Activated CD4-positive, CD25-positive, alpha-beta regulatory T cell treated with anti-CD3 and anti-CD28 coated beads, Interleukin-2, amount 50 U/mL, for 16 hours (primary cell): ENCODE results near the gene ASIC2.

Experiments
- DNase-seq: peaks from one replicate; pipeline ENCODE4 v3.0.0-alpha.2; 2020; ENCODE audit warnings: low read depth, low spot score

Gene ASIC2

DNA sequence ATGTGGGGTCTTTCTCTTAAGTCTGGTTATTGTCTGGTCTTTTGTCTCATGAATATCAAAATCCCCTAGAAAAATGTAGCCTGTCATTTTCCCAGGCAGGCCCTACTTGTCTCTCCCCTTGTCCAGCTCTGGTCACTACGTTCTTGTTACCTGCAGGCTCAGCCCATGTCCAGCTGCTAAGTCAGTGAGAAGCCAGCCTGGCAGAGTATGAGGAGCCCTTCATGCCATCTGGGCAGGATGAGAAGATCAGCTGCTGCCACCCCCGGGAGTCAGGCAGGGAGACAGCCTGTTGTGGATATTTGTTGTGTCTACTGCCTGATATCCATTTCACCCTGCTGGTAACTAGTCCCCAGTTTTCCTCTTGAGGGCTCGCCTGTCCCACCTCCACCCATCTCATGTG, 88.9 kb downstream of the ASIC2 start:
- DNase-seq = no peak

DNA sequence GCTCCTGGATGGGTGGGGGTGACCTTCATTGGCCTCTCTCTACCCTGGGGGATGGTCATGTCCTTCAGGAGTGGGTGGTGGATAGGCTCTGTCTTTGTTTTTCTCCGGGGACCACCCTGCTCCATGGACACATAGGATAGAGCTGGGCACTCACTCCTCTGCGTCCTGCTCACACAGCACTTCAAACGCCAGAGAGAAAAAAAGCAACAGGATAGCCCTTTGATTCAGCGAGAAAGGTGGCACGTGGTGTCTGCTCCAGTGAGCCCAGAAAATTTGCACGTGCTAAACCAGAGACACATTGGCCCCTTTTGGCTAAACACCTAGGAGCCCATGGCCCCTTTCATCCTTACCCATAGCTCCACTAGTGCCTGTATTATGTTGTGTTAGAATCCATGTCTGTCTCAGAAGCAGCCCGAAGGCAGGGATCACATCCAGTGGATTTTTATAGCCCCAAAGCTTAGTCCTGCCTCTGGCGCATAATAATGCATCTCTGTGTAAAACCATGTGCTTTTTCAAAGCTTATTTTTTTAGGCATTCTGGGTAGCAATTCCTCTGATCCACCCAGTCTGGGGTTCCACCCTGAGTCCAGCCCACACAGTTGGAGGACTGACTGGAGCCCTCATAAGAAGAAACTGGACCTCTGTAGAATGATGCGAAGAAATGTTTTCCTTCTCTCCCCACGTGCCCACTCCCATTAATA, 90.1 kb downstream of the ASIC2 start:
- DNase-seq = no peak

DNA sequence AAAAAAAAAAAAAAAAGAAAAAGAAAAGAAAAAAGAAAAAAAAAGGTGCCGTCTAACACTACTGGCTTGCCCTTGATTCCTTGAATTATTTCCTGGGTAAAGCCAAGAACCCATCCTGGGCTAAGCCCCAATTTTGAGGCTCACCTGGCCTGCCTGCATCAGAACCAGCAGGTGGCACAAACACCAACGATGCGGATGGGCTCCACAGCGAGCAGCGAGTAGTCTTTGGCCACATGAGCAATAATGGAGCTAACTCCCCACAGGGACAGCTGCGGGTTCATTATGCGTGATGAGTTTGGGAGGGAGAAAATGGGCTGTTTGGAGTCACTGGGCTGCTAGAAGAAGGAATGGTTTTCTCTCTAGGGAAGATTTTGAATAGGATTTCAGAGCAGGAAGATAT, 91.1 kb downstream of the ASIC2 start:
- DNase-seq = no peak

DNA sequence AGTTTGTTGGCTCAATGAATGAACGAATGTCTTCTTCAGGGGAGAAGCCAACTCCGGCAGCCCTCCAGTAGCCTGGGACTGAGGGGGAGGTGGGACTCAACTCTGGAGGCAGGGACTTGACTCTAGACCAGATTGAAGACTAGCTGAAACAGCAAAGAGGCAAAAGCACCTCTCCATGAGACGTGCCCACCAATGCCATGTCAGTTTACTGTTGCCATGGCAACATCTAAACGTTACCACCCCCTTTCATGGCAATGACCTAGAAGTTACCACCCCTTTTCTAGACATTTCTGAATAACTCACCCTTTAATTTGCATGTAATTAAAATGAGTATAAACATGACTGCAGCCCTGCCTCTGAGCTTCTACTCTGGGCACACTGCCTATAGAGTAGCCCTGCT, 91.8 kb downstream of the ASIC2 start:
- DNase-seq = no peak

DNA sequence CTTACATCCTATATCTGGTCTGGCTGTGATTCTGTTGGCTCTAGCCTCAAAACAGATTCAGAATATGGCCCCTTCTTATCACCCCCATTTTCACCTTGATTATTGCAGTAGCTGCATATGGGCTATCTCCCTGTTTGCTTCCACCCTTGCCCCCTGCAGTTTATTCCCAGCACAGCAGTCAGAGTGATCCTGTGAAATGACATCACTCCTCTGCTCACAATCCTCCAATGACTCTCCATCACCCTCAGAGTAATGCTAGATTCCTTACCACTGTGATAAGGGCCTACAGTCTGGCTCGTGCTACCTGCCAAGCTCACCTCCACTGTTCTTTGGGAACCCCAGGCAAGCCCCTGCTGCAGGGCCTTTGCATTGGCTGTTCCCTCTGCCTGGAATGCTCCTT, 92.5 kb downstream of the ASIC2 start:
- DNase-seq = no peak

DNA sequence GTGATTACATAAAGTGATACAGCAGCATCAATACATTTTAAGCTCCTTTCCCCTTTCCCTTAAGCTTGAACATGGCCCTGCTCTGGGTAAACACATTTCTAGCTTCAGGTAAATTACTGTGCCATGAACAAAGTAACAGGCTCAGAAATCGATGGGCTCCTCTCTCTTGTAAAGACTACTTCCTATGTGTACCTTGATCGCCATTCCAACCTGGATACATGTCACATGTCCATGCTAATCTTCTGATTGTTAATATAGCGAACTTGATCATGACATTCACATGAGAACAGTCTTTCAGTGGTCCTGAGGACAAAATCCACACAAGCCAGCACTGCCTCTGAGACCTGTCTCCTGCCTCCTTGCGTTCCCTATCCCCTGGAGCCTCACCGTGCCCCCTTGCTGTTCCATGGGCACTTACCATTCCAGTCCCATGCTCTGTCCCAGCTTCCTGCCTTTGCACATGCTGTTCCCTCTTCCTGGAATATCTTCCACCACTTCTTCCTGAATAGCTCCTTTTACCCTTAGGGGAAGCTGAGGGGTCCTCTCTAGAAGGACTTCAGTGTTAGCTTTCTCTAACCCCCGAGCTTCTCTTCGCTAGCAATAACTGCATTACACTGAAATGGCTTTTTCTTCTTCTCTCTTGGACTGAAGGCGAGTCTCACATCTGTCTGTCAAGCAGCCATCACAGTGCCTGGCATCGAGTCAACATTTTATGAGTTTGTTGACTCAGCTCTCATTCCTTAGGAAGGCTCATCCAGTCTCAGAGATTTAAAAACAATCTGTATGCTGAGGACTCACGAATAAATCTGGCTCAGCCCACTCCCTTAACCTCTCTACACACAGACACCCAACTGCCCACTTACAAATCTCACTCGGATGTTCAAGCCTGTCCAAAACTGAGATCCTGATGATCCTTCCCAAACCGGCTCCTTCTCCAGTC, 93.3 kb downstream of the ASIC2 start:
- no peak for DNase-seq

DNA sequence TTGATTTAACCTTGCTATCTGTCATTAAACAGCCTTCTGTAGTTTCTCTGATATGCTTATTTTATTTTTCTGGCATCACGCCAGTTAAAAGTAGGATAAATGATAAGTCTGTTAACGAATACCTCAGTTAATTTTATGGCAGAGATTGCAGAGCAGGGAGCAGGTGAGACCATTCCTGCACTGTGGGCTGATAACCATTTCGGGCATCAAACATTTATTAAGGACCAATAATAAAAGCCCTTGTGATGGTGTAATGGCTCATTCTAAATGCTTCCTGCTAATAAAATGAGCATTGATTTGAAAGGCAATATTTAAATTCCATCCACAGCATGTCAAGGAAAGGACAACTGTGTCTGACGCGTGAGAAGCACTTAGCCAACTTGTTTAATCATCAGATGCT, 94.1 kb downstream of the ASIC2 start:
- no peak for DNase-seq

DNA sequence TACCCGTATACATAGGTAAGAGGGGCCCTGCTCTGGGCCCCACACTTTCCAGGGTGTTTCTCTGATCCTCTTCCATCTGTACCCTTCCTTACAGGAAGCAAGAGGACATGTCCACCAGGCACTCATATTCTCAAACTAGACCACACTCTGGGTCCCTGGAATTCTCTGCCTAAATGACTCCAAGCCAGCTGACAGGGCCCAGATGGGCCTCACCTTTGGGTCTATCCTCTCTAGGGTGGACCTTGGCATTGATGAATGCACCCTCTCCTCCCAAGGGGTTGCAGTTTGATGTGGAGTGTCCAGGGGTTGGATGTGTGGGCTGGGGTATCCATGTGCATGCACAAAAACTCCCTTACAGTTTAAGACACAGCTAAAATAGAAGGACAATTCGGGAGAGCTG, 95.8 kb downstream of the ASIC2 start:
- no peak for DNase-seq

DNA sequence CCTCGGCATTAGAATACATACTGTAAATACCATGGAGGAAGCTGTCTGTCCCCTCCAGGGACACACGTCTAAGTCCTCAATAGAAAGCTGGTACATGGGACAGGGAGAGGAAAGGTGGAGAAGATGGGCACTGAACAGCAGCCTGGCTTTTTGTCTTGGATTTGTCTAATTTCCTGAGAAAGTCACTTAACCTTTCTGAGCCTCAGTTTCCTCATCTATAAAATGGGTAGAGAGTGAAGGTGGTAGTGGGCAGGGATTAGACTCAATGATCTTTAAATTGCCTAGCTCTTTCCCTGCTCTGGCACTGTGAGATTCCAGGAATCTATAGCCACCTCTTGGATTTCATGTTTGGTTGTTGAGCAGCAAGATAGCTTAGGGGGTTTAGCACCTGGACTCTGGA, 96.2 kb downstream of the ASIC2 start:
- no peak for DNase-seq

DNA sequence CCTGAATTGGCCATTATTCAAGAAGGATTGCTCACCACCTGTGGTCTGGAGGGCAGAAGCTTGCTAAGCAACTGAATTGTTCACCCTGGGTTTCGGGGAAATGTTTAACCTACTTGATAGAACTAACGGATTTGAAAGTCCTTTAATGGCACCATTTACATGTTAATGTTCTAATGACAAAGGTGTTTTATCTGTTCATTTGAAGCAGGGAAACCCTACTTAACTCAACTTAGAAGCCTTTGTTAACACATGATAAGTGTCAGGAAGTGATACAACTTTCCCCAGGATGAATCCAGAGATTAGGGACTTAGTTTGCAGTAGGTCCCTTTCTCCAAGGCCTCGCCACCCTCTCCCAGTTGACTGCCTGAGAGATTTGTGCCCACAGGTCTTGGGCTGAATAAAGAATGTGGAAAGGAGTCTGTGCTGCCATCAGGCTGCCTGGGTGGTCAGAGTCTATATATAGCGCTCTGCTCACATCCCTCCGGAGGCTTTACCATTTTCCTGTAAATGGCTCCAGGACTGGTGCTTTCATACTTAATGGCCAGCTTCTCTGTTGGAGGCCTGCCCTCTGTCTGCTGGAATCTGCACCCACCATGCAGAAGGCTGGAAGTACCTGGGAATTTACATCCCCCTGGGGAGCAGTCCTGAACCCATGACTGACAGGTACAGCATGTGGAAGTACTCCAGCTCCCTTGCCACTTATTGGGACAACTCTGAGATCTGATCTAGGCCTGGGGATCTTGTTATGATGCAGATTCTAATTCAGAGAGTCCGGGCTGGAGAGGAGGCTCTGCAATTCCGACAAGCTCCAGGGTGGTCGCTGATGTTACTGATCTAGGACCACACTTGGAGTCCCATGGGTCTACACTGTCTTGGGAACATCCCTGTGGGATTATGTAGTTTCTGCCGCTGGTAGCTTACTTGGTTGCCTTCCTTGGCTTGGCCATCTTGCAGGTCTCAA, 99.9 kb downstream of the ASIC2 start:
- no peak for DNase-seq

DNA sequence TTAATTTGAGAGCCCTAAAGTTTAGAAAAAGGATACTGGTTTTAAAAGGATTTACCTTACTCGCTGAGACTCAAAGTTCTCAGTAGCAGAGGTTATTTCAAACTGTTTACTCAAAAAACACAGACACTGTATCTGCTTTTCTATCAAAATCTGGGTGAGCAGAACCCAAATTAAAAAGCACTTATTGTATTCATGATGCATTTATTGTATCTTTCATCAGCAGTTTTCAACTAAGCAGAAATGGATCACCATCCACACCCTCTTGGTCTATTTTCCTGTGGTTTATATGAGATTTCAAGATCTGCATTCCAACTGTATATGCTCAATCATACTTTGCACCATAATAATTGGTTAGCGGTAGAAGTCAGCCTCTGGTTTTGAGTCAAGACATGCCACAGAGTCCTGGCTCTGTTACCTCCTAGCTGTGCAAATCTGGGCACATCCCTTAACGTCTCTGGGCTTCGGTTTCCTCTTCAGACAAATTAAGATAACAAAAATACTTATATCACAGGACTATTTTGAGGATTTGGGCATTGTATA, 109.5 kb downstream of the ASIC2 start:
- DNase-seq = no peak

DNA sequence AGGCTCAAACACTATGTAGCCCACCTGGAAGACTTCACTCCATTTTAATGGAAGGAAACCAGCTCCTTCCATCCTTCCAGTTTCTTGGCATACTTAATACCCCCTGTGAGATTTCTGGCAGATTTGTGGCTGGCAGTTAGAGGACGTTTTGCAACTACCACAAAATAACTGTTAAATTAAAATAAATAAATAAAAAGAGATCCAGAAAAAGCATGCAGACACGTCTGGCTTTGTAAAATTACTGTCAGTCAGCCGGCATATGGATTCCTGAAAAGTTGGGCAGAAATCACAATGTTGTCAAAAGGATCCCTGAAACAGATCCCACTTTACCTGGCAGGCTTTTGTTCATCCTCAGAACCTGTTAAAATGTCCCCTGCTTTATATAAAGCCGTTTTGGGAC, 113.9 kb downstream of the ASIC2 start:
- no peak for DNase-seq

DNA sequence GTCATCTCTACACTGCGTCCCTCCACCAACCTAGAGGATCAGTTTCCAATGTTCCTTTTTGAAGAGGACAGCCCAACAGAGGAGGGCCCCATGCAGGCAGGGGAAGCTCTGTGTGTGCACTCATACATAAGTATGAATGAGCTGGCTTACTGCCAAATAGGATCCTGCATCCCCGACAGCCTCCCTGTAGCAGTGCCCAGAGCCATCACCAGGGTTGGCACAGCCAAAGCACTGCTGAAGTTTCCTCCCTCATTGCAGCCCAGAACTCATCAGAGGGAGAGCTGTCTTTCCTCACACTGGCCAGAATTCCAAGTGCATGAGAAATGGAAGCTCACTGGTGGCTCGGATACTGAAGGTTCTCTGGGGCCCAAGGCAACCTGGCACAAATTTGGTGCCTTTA, 114.4 kb downstream of the ASIC2 start:
- no peak for DNase-seq

DNA sequence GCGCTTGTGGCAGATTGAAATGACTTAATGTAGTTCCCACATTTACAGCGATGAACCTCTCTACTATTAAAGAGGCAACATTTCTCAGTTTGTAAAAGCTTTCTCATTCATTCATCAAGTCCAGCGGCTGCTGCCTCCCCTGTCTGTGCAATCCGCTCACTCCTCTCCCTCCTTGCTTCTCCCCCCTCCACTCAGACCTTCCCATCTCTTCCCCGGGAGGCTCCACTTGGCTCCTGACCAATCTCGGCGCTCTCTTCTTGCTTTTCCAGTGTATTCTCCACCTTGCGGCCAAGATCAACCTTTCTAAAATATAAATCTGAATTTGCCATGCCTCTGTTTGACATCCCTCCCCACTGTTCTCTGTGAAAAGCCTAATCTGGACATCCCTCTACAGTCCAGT, 117.5 kb downstream of the ASIC2 start:
- DNase-seq = no peak

DNA sequence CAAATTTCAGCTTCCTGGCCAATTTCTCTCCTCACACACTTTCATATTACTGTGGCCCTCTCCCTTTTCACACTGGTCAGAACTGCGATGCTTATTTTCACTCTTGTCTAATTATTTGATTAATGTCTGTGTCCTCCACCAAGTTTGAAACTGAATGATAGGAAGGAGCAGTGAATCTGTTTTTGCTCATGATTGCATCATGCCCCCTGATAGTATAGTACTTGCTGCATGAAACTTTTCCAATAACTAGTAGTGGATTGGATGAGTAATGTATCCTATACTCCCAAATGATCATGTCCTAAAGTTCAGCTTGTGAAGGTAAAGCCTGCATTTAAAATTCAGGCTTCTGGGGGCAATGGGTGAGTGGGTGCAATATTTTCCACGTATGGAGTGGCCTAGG, 121.2 kb downstream of the ASIC2 start:
- no peak for DNase-seq

DNA sequence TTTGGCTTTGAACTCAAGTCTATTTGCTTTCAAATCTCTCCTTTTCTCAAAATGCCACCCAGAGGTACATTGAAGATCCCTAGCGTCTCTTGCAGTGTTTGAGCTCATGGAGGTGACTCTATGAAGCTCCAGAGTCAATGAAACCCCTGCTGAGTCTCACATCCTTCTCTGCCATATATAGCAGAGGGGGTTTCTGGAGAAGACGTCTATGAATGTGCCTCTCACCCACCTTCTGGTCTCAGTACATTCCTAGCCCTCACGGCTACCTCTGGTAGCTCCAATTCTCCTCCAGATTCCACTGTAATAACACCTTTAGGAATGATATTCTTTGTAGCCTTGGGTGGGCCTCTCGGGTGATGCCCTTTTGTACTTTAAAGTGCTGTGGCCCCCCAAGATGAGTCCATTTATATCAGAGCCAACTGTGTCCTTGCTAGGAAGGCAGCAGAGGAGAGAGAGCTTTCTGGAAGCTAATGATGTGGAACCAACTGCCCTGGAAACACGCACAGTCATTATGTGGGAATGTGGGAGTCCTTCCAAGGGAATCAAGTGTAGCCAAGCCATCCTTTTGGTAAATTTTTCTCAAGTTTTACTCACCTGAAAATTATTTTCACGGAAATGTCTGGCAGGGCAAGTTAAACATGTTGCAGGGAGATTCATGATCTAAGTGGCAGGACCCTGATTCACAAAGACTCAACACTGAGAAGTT, 123.4 kb downstream of the ASIC2 start:
- no peak for DNase-seq

DNA sequence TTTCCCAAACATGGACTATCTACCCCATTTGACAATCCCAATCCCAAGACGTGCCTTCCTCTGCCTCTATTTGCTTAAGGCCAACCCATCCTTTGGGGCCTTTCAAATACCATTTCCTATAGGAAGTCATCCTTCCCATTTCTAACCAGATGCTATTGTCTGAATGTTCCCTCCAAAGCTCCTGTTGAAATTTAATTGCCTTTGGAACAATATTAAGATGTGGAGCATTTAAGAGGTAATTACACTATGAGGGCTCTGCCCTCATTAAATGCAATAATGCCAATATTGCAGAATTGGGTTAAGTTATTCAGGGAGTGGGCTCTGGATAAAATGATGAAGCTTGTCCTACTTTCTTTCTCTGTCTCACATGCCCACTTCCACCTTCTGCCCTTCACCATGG, 125.4 kb downstream of the ASIC2 start:
- DNase-seq = no peak

DNA sequence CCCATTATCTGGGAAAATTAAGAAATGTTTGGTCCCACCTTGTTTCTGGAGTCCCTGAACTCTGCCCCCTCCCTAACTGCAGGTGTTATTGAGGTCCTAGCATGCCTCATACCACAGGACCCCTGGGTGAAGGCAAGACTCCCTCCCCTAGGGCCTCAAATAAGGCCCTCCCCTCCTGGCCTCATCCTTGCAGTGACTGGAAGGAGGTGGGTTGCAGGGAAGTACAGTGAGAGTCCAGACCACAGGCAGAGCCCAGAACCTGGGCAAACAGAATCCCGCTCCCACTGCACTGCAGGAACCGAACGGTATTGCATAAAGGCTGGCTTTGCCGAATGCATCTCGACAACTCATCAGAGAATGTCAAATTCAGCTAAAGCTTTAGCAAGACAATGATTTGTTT, 126.6 kb downstream of the ASIC2 start:
- no peak for DNase-seq

DNA sequence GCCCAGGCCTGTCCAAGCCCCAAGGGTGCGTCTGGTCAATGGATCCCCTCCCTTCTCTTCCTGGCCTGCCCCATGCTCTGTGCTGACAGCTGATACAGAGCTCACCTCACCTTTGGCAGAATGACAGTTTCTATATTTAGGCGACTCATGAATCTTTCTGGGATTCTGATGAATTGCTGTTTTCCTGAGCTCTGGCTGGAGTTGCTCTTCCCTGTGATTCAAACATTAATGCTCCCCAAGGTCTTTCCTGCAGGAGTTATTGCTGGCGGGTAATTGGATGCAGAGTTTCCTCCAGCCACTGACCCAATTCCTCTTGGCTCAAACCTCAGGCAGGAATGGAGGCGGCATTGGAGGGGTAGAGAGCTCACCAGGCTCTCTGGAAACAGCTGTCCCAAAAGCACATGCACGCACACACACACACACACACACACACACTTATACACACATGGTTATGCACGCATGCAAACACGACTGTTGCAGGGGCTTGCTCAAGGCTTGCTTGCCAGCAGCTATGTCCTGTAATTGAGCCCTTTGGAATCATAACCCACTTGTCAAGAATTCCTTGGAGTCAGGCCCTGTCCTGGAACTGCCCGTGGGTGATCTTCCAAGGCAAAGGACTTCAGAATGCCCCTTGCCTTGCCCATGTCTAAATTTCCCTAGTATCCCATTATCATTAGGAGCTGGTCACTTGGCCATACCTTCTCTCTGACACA, 128.8 kb downstream of the ASIC2 start:
- DNase-seq = no peak

DNA sequence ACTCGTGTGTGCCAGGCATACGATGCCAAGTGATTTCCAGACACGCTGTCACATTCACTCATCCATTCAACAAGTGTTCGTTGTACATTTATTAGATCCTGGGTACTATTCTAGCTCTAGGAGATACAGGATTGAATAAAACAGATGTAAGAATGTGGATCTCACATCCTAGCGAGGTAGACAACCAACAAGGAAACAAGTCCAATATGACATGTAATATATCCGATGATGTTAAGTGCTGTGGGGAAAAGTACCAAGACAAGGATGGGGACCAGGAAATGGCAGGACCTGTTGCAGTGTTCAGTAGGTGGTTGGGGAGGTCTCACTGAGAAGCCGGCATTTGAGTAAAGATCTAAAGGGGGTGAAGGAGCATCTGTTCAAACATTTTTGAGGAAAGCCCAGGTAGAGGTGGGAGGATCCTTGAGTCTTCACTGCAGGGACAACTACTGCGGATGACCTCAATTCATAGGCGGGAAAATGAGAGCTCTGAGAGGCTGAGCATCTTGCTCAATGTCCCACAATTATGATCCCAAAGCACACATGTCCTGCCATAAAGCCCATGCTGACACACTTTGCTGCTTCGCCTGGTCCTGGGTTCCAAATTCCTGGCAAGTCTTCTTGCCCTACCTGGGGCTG, 129.4 kb downstream of the ASIC2 start:
- DNase-seq = no peak
